NCI-H1105 treated with DMSO at 0.1 percent for 48 hours (cell line): ENCODE measurements around the gene PPP1R1C.
"Not testable (repeated sequence)": the region's sequence is repeated elsewhere in the genome, so short reads cannot be mapped to it uniquely, and the experiment has no call there.

Experiments used
- DNase-seq: peaks from one replicate; lab custom pipeline; 2025; lab: John Stamatoyannopoulos, UW

Gene PPP1R1C, protein sequence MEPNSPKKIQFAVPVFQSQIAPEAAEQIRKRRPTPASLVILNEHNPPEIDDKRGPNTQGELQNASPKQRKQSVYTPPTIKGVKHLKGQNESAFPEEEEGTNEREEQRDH

DNA sequence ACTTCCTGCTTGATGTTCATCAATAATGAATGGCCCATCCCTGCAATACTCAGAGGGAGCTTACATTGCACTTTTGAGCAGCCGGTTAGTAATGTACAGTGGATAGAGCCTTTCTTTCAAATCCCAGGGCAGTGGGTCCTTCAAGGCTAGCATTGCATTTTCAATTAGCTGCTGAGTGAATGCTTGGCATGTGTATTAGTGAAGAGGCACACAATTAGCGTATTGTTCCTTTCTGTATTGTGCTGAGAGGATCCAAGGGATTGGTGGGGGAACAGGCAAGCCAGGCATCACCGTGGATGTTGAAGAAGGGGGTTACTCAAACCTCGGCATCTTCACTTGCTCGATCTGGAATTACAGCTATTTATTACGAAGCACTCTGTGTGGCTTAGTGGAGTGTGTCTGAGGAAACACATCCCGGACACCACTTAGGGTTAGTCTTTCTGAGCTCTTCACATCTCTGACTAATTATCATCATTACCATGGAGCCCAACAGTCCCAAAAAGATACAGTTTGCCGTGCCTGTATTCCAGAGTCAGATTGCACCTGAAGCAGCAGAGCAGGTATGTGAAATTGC lies at the start of gene PPP1R1C:
Gene PPP1R1C, plus strand, starts transcription at position 222 of the 574 bp plus-strand sequence. Its CDS starts 258 bp downstream, at position 480.
- DNase-seq = no peak

DNA sequence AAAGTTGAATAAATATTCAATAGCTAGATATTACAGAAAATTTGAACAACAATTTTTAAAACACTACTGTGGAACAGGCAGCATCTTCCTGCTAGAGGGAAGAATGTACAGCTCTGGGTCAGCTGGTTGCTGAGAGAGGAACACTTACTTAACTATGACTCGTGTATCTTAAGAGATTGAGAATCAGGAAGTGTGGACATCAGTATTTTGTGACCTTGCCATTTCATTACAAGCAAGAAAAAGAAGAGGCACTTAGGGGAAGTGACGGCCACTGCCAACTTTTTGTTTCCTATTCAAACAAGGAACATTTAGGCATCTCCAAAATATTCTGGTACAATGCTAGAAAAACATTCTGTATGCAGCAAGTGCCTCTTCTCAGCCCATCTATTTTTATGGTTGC lies 48.2 kb upstream of the PPP1R1C start:
- no peak for DNase-seq

DNA sequence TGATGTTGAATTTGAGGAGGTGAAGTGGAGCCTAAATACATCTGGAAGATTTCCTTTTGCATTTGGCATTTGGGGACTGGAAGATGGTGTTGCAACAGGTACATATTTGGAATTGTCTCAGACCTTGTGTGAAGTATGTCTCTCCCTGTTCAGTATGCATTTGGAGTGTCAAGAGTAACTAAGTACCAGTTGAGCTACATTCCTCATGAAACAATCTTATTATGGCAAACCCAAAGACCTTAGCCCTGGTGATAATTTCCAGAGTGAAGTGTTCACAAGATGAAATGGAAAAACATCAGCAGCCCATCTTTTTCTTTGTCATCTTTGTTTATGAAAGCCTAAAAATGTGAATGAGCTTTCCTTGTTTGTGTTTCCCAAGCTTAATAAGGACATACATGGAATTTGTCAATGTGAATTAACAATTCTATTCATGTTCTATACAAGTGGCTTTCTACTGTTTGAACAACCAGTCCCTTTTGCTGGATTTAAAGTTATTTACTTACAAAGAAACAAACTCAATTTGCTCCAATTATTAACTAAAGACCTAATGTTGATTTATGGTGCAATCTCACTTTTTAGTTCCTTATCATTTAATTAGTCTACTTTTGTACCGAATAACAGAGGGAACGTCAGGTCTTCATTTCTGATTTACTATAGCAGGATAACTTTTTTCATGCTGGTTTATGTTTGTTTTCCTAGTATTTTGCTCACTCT lies 42.1 kb upstream of the PPP1R1C start:
- DNase-seq = no peak

DNA sequence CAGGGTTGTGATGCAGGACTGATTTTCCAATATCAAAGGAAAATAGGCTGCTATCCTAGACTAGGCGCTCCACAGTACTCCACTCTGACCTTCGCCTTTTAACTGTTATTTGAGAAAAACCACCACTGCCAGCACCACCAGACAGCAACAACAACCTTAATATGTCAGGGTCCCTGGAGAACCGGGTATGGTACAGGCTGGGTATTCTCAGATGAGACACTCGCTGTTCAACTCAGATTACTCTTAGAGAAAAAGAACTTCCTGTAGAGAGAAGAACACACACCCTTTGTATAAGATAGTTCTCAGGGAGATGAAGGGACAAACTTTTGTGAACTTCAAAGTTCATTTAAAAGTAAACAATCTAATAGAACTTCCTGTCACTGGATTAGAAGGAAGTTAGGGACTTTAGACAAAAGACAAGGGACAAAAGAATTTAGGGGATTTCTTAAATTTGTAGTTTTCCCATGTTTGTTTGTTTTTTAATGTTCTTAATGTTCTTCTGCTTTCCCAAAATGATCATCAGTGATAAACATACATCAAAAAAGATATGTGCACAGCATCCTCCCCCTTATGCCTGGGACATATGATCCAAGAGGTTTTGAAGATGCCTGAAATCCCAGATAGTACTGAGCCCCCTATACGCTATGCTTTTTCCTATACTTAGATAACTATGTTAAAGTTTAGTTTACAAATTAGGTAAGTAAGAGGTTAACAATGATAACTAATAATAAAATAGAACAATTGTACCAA lies 41.3 kb upstream of the PPP1R1C start:
- no peak for DNase-seq

DNA sequence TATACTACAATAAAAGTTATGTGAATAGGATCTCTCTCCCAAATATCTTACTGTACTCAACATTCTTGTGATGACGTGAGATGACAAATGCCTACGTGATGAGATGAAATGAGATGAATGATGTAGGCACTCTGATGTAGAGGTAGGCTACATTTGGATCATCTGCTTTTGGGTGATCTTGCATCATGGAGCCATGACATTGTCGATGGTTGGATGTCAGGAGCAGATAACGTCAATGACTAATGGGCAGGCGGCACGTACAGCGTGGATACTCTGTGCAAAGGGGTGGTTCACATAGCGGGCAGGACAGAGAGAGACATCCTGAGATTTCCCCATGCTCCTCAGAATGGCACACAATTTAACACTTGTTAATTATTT lies 40.8 kb upstream of the PPP1R1C start:
- no peak for DNase-seq

DNA sequence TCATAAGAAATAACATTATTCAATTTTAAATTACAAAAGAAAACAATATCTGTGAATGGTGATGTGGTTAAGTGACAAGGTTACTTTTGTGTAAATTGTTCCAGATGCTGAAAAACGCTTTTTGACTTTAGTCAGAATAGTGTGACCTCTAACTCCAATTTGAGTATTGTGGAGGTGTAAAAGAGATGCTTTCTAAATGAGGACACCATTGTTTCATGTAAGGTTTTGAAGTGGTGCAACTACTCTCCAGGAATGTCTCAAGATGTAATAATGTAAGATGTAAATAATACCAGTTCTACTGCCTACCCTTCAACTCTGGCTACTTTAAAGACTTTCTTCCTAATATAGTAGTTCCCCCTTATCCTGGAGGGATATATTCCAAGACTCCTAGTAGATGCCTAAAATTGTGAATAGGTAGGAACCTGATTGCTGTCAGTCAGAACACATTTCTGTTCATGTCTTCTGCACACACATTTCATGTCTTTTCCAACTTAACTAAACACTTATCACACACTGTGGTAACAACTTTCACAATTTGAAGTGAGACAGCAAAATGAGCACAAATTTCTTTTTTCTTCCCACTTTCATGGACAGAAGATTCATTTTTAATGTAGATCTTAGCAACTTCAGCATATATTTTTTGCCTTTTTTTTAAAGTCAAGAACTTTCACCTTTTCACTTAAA lies 39.1 kb upstream of the PPP1R1C start:
- DNase-seq = no peak

DNA sequence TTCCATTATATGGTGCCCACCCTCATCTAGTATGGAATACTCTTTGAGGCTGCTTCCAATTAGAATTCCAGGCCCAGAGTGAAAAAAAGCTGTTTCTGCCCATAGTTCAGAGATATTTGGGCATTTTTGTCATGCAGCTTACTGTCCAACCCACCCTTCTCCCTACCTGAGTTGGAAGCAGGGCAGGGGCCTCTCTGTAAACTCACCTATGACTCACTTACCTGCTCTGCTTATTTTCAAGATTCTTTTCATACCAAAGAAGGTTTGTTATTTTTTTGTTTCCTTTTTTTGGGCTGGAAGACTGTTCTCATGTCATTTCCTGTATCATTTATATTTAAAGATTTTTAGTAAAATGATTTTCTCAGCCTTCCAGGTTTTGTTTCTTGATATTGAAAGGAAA lies 38.4 kb upstream of the PPP1R1C start:
- DNase-seq = no peak

DNA sequence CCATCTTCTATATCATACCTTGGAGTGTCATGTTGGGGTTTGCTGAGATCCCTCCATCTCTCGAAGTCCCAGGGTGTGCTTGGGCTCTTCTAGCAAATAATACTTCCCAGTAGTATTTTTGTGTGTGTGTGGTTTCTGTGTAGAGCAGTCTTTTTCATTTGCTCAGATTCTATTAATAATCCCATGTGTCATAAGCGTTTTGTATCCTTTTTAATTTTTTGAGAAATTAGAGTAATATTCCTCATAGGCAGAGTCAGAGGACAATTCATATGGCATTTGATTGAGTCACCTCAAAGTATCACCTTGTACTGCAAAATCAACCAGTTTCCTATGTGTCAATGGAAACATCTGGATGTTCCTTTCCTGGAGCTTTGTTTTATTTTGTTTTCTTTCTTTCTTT lies 37.4 kb upstream of the PPP1R1C start:
- DNase-seq = no peak

DNA sequence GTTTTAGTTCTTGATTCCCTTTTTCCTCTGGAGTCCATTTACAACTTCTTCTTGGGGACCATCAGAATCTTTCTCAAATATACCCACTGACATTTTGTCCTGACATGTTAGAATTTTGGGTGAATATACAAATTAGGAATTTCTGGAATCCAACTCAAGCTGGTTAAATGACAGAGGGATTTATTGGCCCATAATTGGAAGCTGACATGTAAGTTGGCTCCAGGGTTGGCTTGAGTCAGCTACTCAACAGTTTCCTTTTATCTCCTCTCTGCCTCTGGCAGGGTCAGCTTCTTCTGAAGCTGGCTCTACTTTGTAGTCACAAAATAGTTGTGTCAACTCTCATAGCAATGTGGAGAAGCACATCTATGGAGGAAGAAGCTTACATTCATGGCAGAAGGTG lies 36.6 kb upstream of the PPP1R1C start:
- DNase-seq = no peak

DNA sequence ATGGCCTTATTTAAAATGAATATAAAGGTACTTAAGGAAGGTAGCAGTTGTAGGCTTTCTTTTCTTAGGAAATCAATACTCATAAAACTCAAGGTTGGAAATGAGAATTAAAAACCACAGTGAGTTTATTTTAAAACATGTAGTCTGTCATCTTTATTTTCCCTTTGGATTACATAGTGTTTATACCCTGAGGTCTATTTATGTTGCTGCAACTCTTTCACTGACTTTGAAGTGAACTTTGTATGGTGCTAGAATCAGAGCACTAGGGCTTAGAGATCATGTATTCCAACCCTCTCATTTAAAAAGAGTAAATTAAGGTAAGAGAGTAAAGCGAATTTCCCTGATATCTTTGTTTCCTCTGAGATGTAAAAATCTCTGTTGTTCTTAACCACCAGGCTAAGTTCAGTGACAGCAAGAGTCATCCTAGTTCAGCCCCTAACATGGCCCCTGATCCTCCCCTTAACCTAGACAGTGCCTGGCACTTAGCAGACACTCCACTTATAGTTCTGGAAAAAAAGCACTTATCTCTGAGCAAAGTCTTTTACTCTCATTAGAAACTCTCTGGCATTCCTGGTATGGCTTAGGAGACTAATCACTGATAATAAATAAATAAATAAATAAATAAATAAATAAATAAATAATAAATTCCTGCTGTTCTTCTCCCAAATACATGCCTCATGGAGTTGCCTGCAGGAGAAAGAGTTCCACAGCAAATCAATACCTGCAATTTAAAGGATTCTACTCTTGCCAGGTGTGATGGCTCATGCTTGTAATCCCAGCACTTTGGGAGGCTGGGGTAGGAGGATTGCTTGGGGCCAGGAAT lies 33.0 kb upstream of the PPP1R1C start:
- DNase-seq = no peak

DNA sequence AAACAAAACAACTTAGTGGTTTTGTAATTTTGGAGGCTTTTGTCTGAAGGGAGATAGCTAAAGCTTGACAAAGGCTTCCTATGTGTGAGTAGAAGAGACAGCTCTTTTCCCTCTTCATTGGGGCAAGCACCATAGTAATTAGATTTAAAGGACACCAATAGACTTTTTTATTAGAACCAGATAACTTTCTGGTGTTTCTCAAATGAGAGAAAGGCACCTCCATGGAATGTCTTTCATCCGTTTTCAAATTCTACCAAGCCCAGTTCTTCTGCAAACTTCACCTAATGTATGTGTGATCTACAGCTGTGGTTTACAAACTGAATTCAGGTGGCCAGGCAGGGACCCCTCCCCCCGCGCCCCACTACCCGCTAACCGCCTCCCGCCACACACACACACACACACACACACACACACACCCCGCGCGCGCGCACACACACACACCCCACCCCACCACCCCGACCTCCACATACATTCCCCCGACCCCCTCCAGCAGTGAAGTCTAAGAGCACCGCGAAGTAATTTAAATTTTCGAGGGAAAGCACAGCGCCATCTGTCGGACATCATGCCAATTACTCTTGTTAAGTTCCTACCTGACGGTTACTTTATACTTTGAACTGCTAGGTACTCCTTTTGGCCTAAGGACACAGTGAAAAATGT lies 31.6 kb upstream of the PPP1R1C start:
- no peak for DNase-seq

DNA sequence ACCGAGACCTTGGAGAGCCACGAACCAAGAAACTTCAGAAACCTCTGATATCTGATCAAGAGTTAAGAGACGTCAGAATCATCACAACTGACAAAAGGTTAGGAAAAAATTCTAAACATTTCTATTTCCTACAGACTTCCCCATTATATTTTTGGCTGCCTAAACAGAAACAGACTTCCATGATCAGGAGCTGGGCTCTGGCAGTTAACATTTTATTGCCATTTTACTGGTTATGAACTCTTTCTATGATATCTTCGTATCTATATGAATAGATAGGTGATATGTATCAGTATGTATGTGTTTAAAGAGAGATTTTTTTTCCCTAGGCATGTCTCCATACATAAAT lies 31.1 kb upstream of the PPP1R1C start:
- DNase-seq = no peak

DNA sequence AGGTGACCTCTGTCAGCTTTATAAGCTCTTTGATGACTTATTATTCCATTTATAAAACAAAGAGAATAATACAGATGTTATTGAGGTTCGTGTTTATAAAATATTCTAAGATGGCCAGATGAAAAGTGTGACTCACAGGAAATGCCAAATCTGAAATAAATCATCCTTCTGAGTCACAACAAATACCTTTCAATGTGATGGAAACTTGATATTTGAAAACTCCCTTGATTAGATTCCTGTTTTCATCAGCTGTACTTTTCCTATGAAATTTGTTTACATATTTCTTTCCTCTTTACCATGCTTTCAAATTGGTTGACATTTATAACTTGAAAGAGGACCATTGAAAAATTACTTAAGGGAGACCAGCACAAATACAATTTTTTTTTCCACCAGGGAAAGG lies 30.6 kb upstream of the PPP1R1C start:
- no peak for DNase-seq

DNA sequence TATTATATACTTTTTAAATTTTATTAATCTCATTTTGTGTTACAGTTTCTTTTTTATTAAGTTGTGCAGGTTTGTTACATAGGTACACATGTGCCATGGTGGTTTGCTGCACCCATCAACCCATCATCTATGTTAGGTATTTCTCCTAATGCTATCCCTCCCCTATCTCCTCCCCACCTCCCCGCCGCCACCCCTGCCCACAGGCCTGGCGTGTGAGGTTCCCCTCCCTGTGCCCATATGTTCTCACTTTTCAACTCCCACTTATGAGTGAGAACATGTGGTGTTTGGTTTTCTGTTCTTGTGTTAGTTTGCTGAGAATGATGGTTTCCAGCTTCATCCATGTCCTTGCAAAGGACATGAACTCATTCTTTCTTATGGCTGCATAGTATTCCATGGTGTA lies 29.8 kb upstream of the PPP1R1C start:
- not testable (repeated sequence) for DNase-seq

DNA sequence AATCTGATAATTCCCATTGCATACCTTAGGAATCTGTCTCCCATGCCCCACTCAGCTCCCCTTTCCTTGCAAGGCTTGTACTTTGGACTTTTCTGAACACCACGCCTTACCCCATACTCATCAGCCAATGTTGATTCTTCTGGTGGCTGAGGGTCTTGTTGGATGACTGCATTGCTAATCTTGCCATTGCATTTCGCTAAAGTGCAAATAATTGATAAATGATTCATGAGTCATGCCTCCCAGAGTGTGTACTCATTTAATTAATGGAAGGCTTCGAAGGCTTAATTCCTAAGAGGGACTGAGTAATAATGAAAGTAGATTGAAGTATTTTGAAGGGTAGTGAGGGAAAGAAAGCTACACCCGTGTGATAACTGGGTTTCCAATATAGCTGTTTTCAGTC lies 28.0 kb upstream of the PPP1R1C start:
- no peak for DNase-seq

DNA sequence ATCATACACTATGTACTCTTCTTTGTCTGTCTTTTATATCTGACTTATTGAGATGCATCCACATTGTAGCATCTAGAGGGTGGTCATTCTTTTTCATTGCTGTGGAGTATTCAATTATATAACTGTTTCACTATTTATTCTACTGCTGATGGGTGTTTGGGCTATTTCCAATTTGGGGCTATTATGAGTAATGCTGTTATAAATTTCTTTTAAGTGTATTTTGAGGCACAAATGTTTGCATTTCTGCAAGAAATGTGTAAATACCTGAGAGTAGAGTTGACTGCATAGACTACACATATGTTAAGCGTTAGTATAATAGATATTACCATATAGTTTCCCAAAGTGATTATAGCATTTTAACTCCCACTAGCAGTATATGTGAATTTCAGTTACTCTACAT lies 26.9 kb upstream of the PPP1R1C start:
- DNase-seq = no peak

DNA sequence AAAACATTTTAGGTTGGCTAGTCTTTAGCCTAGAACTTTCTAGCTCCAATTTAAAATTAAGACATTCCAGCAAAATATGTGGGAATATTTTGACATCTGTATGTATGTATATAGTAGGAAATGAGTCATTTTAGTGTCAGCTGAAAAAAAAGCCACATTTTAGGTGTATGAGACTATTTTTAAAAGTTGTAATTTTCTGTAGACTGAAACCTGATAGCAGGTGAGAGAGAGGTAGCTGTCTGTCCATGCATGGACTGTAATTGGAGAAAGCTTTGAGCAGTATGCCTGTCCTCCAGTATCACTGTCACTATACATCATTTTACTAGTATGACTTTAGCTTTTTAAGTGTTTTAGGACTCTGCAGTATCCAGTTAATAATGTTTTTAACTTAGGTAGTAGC lies 26.1 kb upstream of the PPP1R1C start:
- no peak for DNase-seq

DNA sequence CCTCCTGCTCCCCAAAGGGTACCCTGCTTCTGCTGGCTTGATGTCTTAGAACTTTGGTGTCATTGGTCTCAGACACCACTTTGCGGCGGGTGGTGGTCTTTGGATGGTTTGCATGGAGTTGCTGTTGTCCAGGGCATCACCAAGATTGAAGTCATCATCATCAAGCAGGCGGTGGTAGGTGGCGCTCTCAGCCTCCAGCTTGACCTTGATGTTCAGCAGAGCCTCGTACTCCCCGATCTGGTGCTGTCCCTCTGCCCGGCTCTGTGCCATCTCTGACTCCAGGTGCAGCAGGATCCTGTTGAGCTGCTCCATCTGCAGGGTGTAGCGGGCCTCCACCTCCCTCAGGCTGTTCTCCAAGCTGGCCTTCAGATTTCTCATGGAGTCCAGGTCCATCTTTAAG lies 24.5 kb upstream of the PPP1R1C start:
- not testable (repeated sequence) for DNase-seq

DNA sequence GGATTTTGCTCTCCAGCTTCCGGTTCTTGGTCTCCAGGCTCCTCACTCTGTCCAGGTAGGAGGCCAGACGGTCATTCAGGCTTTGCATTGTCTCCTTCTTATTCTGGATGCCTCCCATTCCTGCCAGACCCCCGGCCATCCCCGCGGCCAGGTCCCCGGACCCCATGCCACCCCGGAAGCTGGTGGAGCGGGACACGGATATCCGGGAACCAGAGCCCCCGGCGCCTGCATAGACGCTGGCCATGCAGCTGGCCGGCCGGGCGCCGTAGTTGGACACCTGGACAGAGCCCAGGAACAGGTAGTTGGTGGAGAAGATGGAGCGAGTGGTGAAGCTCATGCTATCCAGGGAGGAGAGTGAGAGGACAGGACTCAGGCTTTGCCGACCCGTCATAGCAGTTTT lies 23.5 kb upstream of the PPP1R1C start:
- DNase-seq = no peak

DNA sequence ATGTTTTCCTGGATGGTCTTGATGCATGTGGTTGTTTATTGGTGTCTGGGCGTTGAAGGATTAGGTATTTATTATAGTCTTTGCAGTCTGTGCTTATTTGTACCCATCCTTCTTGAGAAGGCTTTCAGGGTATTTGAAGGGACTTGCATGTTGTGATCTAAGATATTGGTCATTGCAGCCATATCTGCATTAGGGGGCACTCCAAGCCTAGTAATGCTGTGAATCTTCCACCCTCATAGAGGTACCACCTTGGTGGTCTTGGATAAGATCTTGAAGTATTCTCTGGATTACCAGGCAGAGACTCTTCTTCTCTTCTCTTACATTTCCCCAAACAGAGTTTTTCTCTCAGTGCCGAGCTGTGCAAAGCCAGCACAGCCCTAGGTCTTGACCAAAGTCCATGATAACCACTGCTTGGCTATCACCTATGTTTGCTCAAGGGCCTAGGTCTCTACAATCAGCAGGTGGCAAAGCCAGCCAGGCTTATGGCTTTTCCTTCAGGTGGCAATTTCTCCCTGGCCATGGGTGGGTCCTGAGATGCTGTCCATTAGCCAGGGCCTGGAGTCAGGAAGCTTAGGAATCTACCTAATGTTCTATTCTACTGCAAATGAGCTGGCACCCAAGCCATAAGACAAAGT lies 15.4 kb upstream of the PPP1R1C start:
- no peak for DNase-seq

DNA sequence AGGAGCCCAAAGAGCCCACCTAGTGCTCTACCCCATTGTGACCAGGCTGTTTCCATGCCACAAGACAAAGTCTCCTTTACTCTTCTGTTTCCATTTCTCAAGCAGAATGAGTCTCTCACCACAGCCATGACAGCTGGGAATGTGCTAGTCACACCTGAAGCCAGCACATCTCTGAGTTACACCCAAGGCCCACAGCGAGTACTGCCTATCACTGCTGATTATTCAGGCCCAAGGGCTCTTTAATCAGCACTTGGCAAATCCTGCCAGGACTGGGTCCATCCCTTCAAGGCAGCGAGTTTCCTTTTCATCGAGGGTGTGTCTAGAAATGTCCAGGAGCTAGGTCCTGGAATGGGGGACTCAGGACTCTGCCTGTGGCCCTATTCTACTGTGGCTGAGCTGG lies 14.6 kb upstream of the PPP1R1C start:
- no peak for DNase-seq
